Measurements from ENCODE around the gene GGA2. TPM values are rescaled to one million over a fixed set of nuclear protein-coding genes. Genes with fewer than 3 reads are reported as not detected.

Gene GGA2
- total RNA-seq (2022; extraction: Qiagen RNA extraction; ENCODE audit: low read depth) = 28.1 to 38.1 TPM (median 29.6 TPM) in 5 replicates

GRCh38 chr16:23510164-23510914, at the start of gene GGA2:
GGA2 (minus strand) TSS chr16:23510494; CDS start chr16:23510411, 83 bp downstream.

DNA sequence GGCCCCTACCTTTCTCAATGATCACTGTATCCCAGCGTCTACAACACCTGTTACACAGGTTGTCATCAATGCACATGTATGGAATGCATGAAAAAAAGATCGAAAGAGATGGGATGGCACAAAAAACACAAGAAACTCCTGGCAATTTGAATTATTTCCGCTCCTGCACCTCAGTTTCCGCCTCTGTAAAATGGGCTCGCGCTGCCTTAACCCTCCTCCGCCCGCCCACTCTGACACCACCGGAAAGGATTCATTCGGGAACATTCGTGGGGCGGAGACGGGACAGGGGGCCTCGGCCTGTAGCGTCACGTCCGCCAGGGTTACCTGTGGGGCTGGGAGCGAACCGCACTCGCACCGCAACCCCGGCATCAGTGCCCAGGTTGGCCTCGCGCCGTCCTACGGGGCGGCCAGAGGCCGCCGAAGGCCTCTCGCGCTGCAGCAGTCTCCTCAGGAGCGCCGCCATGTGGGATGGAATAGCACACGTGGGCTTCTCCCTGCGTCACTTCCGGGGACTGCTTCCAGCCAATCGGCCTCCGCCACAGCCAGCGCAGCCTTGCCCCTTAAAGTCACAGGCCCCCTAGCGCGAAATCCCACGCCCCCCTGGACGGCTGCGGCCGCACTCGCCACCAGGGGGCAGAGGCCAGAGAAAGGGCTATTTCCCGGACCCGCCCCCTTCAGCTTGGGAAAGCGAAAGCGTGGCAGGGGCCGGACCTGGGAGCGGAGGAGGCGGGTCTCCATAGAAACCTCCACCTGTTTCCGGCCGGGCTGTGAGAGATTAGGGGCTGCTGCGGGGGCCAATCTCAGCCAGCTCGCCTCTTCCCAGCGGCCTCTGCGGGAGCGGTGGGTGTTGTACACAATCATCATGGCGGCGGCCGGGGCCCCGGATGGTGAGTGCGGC, 46.8 kb upstream of the GGA2 start, which contains the start of the genes EARS2 and UBFD1:
EARS2 (minus strand) TSS at position 470 of the 898 bp plus-strand sequence; CDS start at position 463, 7 bp downstream.
UBFD1 (plus strand) TSS at position 847 of the 898 bp plus-strand sequence; CDS start at position 863, 16 bp downstream.

DNA sequence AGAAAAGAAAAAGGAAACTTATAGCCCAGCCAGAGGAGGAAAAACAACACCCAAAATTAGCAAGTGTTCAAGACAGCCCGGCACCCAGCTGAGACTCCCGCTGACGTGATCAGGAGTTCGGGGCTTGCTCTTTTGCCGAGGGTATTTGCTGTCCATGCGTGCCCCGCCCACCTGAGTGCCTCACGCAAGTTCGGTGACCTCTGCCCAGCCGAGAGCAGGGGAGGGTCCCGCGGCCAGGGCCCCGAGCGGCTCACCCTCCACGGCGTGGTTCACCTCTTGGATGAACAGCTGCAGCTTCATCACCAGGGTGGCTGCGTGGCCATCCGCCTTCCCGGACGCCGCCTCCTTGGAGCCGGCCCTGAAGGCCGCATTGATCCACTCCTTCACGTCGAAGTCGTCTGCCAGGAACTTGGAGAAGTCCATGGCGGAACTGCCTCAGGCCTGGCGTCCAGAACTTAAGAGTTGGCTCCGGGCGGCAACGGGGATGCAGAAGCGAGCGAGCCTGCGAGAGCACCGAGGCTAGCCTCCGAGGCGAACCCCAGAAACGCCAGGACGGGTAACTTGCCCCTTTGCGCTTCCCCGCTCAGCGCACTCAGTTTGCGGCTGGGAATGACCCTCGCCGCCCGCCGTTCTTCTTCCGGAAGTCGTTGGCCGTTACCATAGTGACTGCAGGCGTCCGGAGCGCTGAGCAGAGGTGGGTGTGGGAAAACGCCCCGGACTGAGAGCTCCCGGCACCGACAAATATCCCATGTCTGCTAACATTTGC, 57.5 kb downstream of the GGA2 start, which contains the start of gene COG7:
COG7 (minus strand) TSS at position 618 of the 766 bp plus-strand sequence; CDS start at position 423, 195 bp downstream.

Other genes starting within 250 kb of the GGA2 start
- 0.06 to 0.24 TPM (median 0.12 TPM) in 4 of 5 replicates, not detected in the other for gene SCNN1B, start 208.2 kb downstream of the GGA2 start, total RNA-seq (2022; extraction: Qiagen RNA extraction; ENCODE audit: low read depth)
- gene COG7, start 57.3 kb downstream of the GGA2 start, total RNA-seq (2022; extraction: Qiagen RNA extraction; ENCODE audit: low read depth) = 14.6 to 18.4 TPM (median 16.8 TPM) in 5 replicates
- gene EARS2, start 46.9 kb upstream of the GGA2 start, total RNA-seq (2022; extraction: Qiagen RNA extraction; ENCODE audit: low read depth) = 28.7 to 33.8 TPM (median 32.8 TPM) in 5 replicates
- gene UBFD1, start 47.2 kb upstream of the GGA2 start, total RNA-seq (2022; extraction: Qiagen RNA extraction; ENCODE audit: low read depth) = 43.6 to 63.2 TPM (median 55.5 TPM) in 5 replicates
- gene NDUFAB1, start 85.8 kb upstream of the GGA2 start, total RNA-seq (2022; extraction: Qiagen RNA extraction; ENCODE audit: low read depth) = 164 to 201 TPM (median 184 TPM) in 5 replicates
- 11.0 to 12.6 TPM (median 11.6 TPM) in 5 replicates for gene PALB2, start 130.8 kb upstream of the GGA2 start, total RNA-seq (2022; extraction: Qiagen RNA extraction; ENCODE audit: low read depth)
- 70.3 to 75.5 TPM (median 73.9 TPM) in 5 replicates for gene DCTN5, start 131.0 kb upstream of the GGA2 start, total RNA-seq (2022; extraction: Qiagen RNA extraction; ENCODE audit: low read depth)
- 148 to 177 TPM (median 166 TPM) in 5 replicates for gene PLK1, start 168.4 kb upstream of the GGA2 start, total RNA-seq (2022; extraction: Qiagen RNA extraction; ENCODE audit: low read depth)
- gene ERN2, start 202.7 kb upstream of the GGA2 start, total RNA-seq (2022; extraction: Qiagen RNA extraction; ENCODE audit: low read depth) = 0.03 TPM in 1 of 5 replicates, not detected in the others
- 0.03 TPM in 1 of 5 replicates, not detected in the others for gene CHP2, start 244.5 kb upstream of the GGA2 start, total RNA-seq (2022; extraction: Qiagen RNA extraction; ENCODE audit: low read depth)